ENCODE data around the gene HSPA12A.
"Not testable (repeated sequence)": the region's sequence is repeated elsewhere in the genome, so short reads cannot be mapped to it uniquely, and the experiment has no call there.

HSPA12A gene

GRCh38 chr10:116715839-116716377 is 26.5 kb downstream of the HSPA12A start:
- no peak for DNase-seq (ENCODE audit: low read depth)

DNA sequence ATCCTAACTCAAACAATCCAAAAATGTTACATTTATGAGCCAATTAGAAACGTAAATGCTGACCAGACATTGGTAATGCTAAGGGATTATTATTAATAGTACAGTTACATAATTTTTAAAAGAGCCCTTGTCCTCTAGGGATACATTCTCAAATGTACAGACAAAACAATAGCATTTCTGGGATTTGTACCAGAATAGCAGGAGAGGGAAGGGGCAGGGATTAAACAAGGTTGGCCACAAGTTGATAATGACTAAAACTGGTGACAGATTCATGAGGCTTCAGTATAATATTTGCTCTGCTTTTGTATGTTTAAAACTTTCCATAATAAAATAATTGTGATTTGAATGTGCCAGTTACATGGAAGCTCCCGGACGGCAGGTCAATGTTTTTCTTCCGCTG is 27.0 kb downstream of the HSPA12A start:
- DNase-seq (ENCODE audit: low read depth): no peak

DNA sequence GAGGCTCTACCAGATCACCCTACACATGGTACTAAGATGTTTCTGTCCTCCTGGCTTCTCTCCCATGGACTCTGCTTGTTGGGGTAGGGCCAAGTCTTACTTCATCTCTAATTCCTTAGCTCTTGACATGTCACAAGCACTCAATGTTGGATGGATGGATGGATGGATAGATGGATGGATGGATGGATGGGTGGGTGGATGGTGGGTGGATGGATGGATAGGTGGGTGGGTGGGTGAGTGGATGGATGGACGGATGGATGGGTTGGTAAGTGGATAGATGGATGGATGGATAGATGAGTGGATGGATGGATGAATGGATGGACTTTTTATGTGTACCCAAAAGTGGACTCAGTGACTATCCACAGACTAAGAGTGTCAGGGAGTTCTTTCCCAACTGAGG is 28.5 kb downstream of the HSPA12A start:
- DNase-seq (ENCODE audit: low read depth): no peak

DNA sequence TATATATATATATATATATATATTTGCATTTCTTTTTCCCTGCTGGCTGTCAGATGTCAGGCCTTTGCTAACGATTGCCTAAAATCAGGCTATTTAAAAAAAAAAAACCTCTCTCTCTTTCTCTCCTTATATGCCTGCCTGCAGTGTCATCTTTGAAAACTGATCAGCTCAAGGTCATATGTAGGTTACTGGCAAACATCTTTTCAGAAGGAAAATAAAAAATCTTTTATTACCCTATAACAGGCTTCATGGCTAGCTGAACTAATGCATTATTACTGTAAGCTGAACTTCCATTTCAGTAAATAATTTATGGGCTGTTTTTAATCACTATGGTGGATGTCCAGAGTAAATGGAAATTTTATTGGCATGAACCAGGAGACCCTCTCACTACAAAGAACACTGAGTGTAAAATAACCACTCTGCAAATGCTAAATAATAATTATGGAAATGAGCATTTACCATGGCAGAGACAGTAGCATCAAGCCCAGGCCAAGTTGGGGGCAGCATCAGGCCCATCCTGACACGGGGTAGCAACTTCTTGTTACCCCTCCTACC is 29.3 kb downstream of the HSPA12A start:
- no peak for DNase-seq (ENCODE audit: low read depth)

DNA sequence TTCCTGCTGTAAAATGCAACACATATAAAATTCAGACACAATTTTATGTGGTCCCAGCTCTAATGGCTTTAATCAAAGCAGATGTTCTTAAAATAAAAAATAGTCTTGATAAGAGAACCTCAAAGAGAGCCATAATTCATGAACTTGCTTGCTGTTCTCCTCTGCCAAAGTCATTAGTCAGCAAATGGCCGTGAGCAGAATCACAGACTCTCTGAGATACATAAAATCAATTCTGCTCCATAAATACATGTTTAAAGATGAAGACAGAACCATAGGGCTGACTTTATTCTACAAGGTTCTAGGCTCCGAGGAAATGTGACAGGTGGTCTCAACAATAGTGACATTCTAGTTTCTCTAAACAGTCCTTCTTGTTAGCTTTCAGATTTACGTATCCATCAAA is 29.8 kb downstream of the HSPA12A start:
- no peak for DNase-seq (ENCODE audit: low read depth)

DNA sequence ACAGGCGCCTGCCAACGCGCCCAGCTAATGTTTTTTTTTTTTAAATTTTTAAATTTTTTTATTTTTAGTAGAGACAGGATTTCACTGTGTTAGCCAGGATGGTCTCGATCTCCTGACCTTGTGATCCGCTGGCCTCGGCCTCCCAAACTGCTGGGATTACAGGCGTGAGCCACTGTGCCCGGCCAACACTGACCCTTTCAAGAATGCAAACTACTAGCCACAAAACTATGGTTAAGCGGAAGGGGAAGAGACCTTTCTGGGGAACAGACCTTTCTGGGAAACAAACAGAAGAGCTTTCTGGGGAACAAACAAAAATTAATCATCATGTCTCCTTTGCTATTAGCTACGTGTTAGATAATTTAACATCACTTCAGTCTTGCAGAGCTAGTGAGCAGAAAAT is 30.6 kb downstream of the HSPA12A start:
- DNase-seq (ENCODE audit: low read depth): not testable (repeated sequence)

GRCh38 chr10:116710076-116710475 is 32.3 kb downstream of the HSPA12A start:
- DNase-seq (ENCODE audit: low read depth): no peak

GRCh38 chr10:116708877-116709276 is 33.5 kb downstream of the HSPA12A start:
- DNase-seq (ENCODE audit: low read depth): no peak

- no peak for DNase-seq (ENCODE audit: low read depth)
These were observed 34.0 kb downstream of the HSPA12A start for GRCh38 chr10:116708391-116708821.

DNA sequence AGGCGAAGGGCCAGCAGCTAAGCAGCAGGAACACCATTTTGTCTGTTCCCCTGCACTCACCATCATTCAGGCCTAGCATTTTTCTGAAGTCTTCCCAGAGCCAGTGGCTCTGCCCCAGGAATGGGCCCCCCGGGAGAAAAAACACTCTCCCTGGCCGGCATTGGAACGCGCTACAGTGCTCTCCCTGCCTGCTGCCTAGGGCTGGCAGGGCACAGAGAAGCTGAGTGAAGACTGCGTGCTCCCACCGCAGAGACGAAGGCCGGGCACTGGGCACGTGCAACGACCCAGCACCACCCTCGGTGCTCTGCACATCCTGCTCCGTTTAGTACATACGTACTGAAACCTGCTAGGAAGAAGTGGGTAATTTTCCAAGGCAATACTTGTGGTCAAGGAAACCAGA is 34.4 kb downstream of the HSPA12A start:
- no peak for DNase-seq (ENCODE audit: low read depth)

DNA sequence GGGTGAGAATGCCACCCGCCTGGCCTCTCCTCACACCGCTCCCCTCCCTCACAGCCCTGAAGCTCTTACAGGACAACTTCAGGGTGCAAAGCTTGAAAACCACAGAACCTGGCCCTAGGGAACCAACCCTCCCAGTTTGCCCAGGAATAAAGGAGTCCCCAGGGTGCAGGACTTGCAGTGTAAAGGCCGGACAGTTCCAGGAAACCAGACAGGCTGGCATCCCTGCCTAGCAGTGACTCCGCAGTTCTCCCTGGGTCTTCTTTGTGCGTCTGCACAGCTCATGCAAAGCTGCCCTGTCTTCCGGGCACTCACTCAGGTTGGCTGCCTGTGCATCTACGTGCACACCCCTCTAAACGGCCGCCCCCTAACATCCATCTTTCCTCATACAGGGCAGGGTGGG is 36.1 kb downstream of the HSPA12A start:
- no peak for DNase-seq (ENCODE audit: low read depth)

GRCh38 chr10:116705498-116705897 is 36.9 kb downstream of the HSPA12A start:
- DNase-seq (ENCODE audit: low read depth): no peak

DNA sequence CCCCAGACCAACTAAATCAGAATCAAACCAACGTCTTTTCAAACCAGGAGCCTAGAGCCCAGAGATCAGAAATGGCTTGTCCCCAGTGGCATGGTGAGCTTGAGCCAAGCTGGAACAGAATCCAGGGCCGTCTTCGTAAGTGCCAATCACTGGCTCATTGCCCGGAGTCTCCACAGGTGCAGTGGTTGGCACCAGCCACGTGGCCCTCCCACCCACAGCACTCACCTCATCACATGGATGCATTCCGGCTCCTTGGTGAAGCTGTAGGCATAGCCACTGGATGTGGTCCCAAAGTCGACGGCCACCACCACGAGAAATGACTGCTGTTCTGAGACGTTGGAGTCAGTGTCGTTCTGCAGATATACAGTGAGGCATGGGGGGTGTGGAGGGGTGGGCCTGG is 37.4 kb downstream of the HSPA12A start:
- DNase-seq (ENCODE audit: low read depth): no peak

DNA sequence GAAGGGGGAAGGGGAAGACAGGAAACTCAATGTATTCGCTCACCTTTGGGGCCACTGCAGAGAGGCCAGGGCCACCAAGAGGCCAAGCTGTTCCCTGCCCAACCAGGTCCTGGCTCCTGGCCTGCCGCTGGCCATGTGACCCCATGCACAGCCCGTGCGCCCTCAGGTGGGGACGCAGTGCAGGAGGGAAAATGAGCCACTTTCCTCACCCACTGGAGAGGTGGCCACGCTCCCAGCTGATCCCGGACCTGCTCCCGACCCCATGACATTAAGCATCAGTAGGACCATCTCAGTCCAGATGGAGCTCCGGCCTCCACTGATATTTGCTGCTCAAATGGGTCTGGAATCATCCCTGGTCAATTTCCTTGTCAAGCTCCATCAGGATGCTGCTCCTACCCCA is 40.2 kb downstream of the HSPA12A start:
- DNase-seq (ENCODE audit: low read depth): no peak

GRCh38 chr10:116699471-116700150 is 42.8 kb downstream of the HSPA12A start:
- no peak for DNase-seq (ENCODE audit: low read depth)

DNA sequence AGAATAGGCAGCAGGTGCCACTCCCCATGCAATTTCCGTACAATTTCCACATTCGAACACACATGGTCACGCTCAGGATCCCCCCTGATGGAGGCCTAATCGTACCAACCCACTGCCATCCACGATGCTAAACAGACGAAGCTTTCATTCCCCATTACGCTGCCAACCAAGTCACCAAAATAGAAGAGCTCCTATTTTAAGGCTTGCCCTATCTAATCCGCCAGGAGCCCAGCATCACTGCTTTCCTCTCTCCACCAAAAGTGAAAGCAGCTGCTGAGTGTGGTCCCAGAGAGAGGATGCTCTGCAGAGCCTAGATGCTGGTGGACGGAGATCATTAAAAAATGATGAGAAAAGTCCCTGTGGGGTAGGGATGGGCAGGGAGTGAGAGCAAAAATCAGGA is 43.3 kb downstream of the HSPA12A start:
- no peak for DNase-seq (ENCODE audit: low read depth)

GRCh38 chr10:116698364-116698763 is 44.0 kb downstream of the HSPA12A start:
- DNase-seq (ENCODE audit: low read depth): no peak

DNA sequence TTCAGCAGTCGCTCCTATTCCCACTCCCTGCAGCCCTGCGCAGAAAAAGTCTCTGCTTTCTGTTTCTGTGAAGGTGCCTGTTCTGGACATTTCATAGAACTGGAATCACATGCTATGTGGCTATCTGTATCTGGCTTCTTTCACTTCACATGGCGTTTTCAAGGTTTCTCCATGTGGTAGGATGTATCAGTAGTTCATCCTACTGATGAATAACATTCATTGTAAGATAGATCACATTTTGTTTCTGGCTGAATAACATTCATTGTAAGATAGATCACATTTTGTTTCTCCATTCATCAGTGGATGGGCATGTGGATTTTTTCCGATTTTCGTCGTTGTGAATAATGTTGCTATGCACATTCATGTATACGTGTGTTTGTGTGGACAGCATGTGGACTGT is 44.5 kb downstream of the HSPA12A start:
- no peak for DNase-seq (ENCODE audit: low read depth)

GRCh38 chr10:116696919-116697318 is 45.4 kb downstream of the HSPA12A start:
- DNase-seq (ENCODE audit: low read depth): no peak

- DNase-seq (ENCODE audit: low read depth): no peak
These were observed 47.5 kb downstream of the HSPA12A start for GRCh38 chr10:116694927-116695268.

- DNase-seq (ENCODE audit: low read depth): no peak
These were observed 48.0 kb downstream of the HSPA12A start for GRCh38 chr10:116694243-116694926.

DNA sequence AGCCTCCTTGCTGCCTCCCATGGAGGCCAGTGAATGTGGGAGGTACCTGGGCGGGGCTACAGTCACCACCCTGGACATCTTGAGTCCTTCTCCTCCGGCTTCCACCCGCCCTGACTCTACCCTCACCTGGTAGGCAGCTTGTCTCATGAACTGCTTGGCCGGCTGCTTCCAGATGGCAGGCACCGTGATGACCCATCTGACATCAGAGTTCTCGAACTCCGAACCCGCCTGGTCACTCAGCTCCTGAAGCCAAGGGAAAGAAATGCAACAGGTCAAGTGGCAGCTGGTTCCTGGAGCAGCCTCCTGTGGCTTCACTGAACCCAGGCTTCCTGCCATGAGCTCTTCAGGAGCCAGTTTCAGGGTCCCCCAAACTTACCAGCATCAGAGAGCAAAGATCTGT is 50.1 kb downstream of the HSPA12A start:
- no peak for DNase-seq (ENCODE audit: low read depth)

DNA sequence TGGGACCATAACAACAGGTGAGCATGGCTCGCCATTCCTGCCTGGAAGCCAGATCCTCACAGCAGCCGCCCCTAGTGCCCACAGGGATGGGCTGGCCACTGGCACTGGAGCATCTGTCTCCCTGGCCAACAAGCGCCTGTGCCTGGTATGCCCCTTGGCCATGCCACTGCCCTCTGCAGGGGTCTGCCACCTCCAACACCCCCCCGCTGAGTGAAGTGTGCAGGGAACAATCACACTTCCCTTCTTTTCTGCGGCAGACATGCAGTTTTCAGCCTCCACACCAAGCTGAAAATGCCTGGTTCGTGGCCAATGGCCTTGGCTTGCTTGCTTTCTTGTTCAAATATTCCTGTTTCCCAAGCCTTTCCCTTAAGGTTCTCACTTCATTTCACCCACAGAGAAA is 50.7 kb downstream of the HSPA12A start:
- no peak for DNase-seq (ENCODE audit: low read depth)

Data from activated T-helper 1 cell treated with Interleukin-2 at 50 U/mL for 16 hours (primary cell).